AG08395 (cell line): ENCODE data around the gene DNMT1.

Source experiments
- DNase-seq: peaks from one replicate; pipeline ENCODE4 v3.0.0; 2012; ENCODE audit warnings: mixed read lengths, low spot score

The DNMT1 gene

GRCh38 chr19:10095622-10095947 is 99.2 kb downstream of the DNMT1 start:
- no peak for DNase-seq

GRCh38 chr19:10093295-10094186 is 101.2 kb downstream of the DNMT1 start:
- no peak for DNase-seq

- DNase-seq: no peak
These were observed 102.0 kb downstream of the DNMT1 start for GRCh38 chr19:10092648-10093294.

- DNase-seq: no peak
These were observed 102.7 kb downstream of the DNMT1 start for GRCh38 chr19:10091895-10092641.

- DNase-seq: no peak
These were observed 103.4 kb downstream of the DNMT1 start for GRCh38 chr19:10091370-10091687.

GRCh38 chr19:10089801-10090375 is 104.9 kb downstream of the DNMT1 start:
- no peak for DNase-seq

- no peak for DNase-seq
These were observed 105.7 kb downstream of the DNMT1 start for GRCh38 chr19:10088949-10089554.

- DNase-seq: no peak
These were observed 107.3 kb downstream of the DNMT1 start for GRCh38 chr19:10087296-10088061.

- DNase-seq: no peak
These were observed 108.1 kb downstream of the DNMT1 start for GRCh38 chr19:10086591-10087192.

GRCh38 chr19:10085641-10086590 is 108.8 kb downstream of the DNMT1 start, which contains the start of gene SHFL:
Gene SHFL, plus strand, starts transcription at chr19:10086317. Its CDS starts 111 bp downstream, at chr19:10086428.
- peak; percentile 83 for DNase-seq

GRCh38 chr19:10084803-10085202 is 110.0 kb downstream of the DNMT1 start:
- no peak for DNase-seq

- no peak for DNase-seq
These were observed 110.8 kb downstream of the DNMT1 start for GRCh38 chr19:10083911-10084310.
